Tibial nerve (tissue), 4 donors: ENCODE results near the gene SOCS1. TPM values are rescaled to one million over a fixed set of nuclear protein-coding genes. Genes with fewer than 3 reads are reported as not detected.
"Not testable (repeated sequence)": the region's sequence is repeated elsewhere in the genome, so short reads cannot be mapped to it uniquely, and the experiment has no call there.

Experiments used
- DNase-seq, 2 donors: peaks; one replicate each; pipeline ENCODE4 v3.0.0-alpha.2; 2019; ENCODE audit warnings: low spot score in 2 of 2
- H3K27ac ChIP-seq, 4 donors: fragments of 200-600 bp; sonication (generic) in 3 of 4; one replicate each; pipeline ENCODE4 v1.5.1; 2017 to 2019; ENCODE audit warnings: mild to moderate bottlenecking in 1 of 4
- H3K27me3 ChIP-seq, 2 donors: fragments of 200-600 bp; sonication (generic) in 1 of 2; one replicate each; pipeline versions ENCODE4 v1.5.1 to v1.6.0; 2017 to 2019
- H3K36me3 ChIP-seq, 3 donors: fragments of 200-600 bp; sonication (generic); one replicate each; pipeline ENCODE4 v1.5.1; 2018 to 2019
- H3K4me1 ChIP-seq, 4 donors: fragments of 200-600 bp; sonication (generic) in 3 of 4; one replicate each; pipeline ENCODE4 v1.5.1; 2017 to 2019
- H3K4me3 ChIP-seq, 4 donors: fragments of 200-600 bp; sonication (generic) in 3 of 4; one replicate each; pipeline ENCODE4 v1.5.1; 2017 to 2019; ENCODE audit warnings: mild to moderate bottlenecking in 1 of 4, moderate library complexity in 1 of 4
- H3K9me3 ChIP-seq, 4 donors: fragments of 200-600 bp; sonication (generic) in 3 of 4; one replicate each; pipeline ENCODE4 v1.5.1; 2017 to 2019
- CTCF ChIP-seq, 5 experiments: fragments of 200-600 bp in 3 of 5; fragments of 450-650 bp in 2 of 5; sonication (generic) in 3 of 5; IDR thresholded peaks; one replicate each; pipeline ENCODE4 v1.5.1; 2016 to 2019; ENCODE audit warnings: antibody characterized with exemption in 5 of 5, mild to moderate bottlenecking in 3 of 5, moderate library complexity in 2 of 5
- EP300 ChIP-seq, 2 donors: sonication (generic); formaldehyde crosslinking; IDR thresholded peaks; one replicate each; pipeline ENCODE4 v1.6.1; 2017; ENCODE audit warnings: antibody characterized with exemption in 2 of 2, mild to moderate bottlenecking in 1 of 2
- POLR2A ChIP-seq, 2 donors: fragments of 450-650 bp; IDR thresholded peaks; one replicate each; pipeline ENCODE4 v1.6.1; 2017; ENCODE audit warnings: antibody characterized with exemption in 2 of 2, mild to moderate bottlenecking in 2 of 2, moderate library complexity in 2 of 2
- WGBS, 2 donors: methylation state at CpG; one replicate each; pipeline ENCODE4 v1.1.5; 2018; 5-methylcytosine and 5-hydroxymethylcytosine counted together
- total RNA-seq, 4 donors: library from RNA; depleted of rRNA; stranded (reverse); fragments of >200 nt; gene quantifications; one replicate each; pipeline ENCODE4 v1.1.0, GENCODE V29; 2016

SOCS1 gene
- total RNA-seq, 4 donors from 2014 or later: 7.4 to 29.6 (median 14.7) TPM

GRCh38 chr16:11290102-11290893 is 34.3 kb upstream of the SOCS1 start:
- Histone ChIP-seq H3K27ac (no peak overlapping the region), H3K4me1 (no peaks in the 10 kb centered on the region), H3K36me3 (no peaks in the 10 kb centered on the region), H3K27me3 (no peaks in the 10 kb centered on the region), H3K4me3 (no peak overlapping the region), H3K9me3 (no peaks in the 10 kb centered on the region)
- no peak for DNase-seq
- WGBS, 2 donors: 87 to 91% methylated on average over 8 of the region's 8 CpGs
- TF ChIP-seq CTCF (IDR thresholded peaks at IDR 0.05) (no peak), EP300 (IDR thresholded peaks at IDR 0.05) (no peak), POLR2A (IDR thresholded peaks at IDR 0.05) (no peak)

- H3K36me3 ChIP-seq, DNase-seq, H3K9me3 ChIP-seq, H3K4me1 ChIP-seq, H3K4me3 ChIP-seq, H3K27ac ChIP-seq, H3K27me3 ChIP-seq: not testable (repeated sequence)
- WGBS, 2 donors: 87 to 89% methylated on average over 4 of the region's 4 CpGs
These were observed 33.7 kb upstream of the SOCS1 start for GRCh38 chr16:11289696-11290095.

GRCh38 chr16:11289202-11289601 is 33.2 kb upstream of the SOCS1 start:
- DNase-seq: no peak
- 92 to 96% methylated on average over 2 of the region's 2 CpGs for WGBS, 2 donors
- H3K27ac ChIP-seq: no peak overlapping the region
- H3K27me3 ChIP-seq: no peaks in the 10 kb centered on the region
- H3K9me3 ChIP-seq: no peaks in the 10 kb centered on the region
- no peak for TF ChIP-seq EP300 (IDR thresholded peaks at IDR 0.05)
- TF ChIP-seq CTCF (IDR thresholded peaks at IDR 0.05): no peak
- TF ChIP-seq POLR2A (IDR thresholded peaks at IDR 0.05): no peak
- no peaks in the 10 kb centered on the region for H3K4me1 ChIP-seq
- no peaks in the 10 kb centered on the region for H3K36me3 ChIP-seq
- H3K4me3 ChIP-seq: no peak overlapping the region

GRCh38 chr16:11285842-11286241 is 29.8 kb upstream of the SOCS1 start:
- Histone ChIP-seq H3K4me3 (no peak overlapping the region), H3K27ac (no peak overlapping the region), H3K27me3 (no peaks in the 10 kb centered on the region), H3K4me1 (no peaks in the 10 kb centered on the region), H3K9me3 (no peaks in the 10 kb centered on the region), H3K36me3 (no peaks in the 10 kb centered on the region)
- no peak for DNase-seq
- WGBS, 2 donors: 82 to 98% methylated on average over 2 of the region's 2 CpGs
- TF ChIP-seq EP300 (IDR thresholded peaks at IDR 0.05) (no peak), CTCF (IDR thresholded peaks at IDR 0.05) (no peak), POLR2A (IDR thresholded peaks at IDR 0.05) (no peak)

GRCh38 chr16:11283820-11284248 is 27.8 kb upstream of the SOCS1 start:
- Histone ChIP-seq H3K9me3 (no peaks in the 10 kb centered on the region), H3K36me3 (no peaks in the 10 kb centered on the region), H3K4me3 (no peak overlapping the region), H3K27ac (no peak overlapping the region), H3K27me3 (no peaks in the 10 kb centered on the region), H3K4me1 (no peaks in the 10 kb centered on the region)
- WGBS, 2 donors: 43 to 45% methylated on average over 4 of the region's 4 CpGs
- DNase-seq: no peak
- no peak for TF ChIP-seq CTCF (IDR thresholded peaks at IDR 0.05)
- TF ChIP-seq POLR2A (IDR thresholded peaks at IDR 0.05): no peak
- TF ChIP-seq EP300 (IDR thresholded peaks at IDR 0.05): no peak
